Measurements from ENCODE around the gene APOL1.
"Not testable (repeated sequence)": the region's sequence is repeated elsewhere in the genome, so short reads cannot be mapped to it uniquely, and the experiment has no call there.

APOL1 gene

DNA sequence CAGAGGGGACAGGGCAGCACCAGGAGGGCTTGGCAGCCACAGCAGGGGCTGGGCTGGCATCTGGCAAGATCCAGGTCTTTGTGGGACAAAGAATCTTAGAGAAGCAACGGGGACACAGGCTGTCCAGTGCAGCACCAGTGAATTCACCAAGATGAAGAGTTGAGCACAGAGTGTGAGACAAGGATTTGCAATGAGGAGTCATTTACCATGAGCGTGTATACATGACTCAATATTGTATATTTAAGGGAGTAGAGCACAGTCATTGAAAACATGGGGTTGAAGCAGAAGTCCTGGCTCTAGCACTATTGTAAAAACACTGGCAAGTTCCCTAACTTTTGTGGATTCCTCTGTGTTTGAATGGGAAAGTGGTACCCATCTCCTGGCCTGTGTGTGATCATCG is 3.5 kb downstream of the APOL1 start:
- H3K4me1 ChIP-seq (ENCODE audit: control insufficient read depth, insufficient read depth, low read length), result peaks cover 27% of the 10 kb centered on the region
- H3K27me3 ChIP-seq (ENCODE audit: control insufficient read depth, insufficient read depth, low read length, poor library complexity, severe bottlenecking), result no peaks in the 10 kb centered on the region
- no peak overlapping the region for H3K4me3 ChIP-seq (ENCODE audit: insufficient read depth, low read depth, low read length)
- 92% methylated on average over 3 of the region's 3 CpGs for WGBS, 2 experiments
- no peaks in the 10 kb centered on the region for H3K9me3 ChIP-seq (ENCODE audit: control insufficient read depth, low read length)
- H3K27ac ChIP-seq (ENCODE audit: insufficient read depth, low read depth, low read length, poor library complexity, severe bottlenecking), result no peak overlapping the region
- H3K36me3 ChIP-seq (ENCODE audit: control insufficient read depth, insufficient read depth, low read length), result no peaks in the 10 kb centered on the region

DNA sequence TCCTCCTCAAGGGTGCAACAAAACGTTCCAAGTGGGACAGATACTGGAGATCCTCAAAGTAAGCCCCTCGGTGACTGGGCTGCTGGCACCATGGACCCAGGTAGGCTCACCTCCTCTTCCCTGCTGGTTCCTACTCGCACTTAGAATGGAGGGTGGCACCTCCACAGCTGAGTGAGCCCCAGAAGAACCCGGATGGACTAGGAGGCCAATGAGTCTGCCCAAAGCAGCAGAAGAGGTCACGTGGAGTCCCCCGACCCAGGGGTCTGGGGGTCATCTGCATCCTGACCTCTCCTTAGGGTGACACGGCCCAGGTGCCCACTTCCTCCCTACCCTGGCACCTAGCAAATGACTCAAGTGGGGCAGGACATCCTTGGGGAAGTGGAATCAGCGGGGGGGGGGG is 4.4 kb downstream of the APOL1 start:
- H3K4me1 ChIP-seq (ENCODE audit: control insufficient read depth, insufficient read depth, low read length), result peaks cover 27% of the 10 kb centered on the region
- H3K27ac ChIP-seq (ENCODE audit: insufficient read depth, low read depth, low read length, poor library complexity, severe bottlenecking), result no peak overlapping the region
- 81 to 83% methylated on average over 8 of the region's 8 CpGs for WGBS, 2 experiments
- no peaks in the 10 kb centered on the region for H3K36me3 ChIP-seq (ENCODE audit: control insufficient read depth, insufficient read depth, low read length)
- H3K9me3 ChIP-seq (ENCODE audit: control insufficient read depth, low read length), result no peaks in the 10 kb centered on the region
- no peak overlapping the region for H3K4me3 ChIP-seq (ENCODE audit: insufficient read depth, low read depth, low read length)
- H3K27me3 ChIP-seq (ENCODE audit: control insufficient read depth, insufficient read depth, low read length, poor library complexity, severe bottlenecking), result no peaks in the 10 kb centered on the region

DNA sequence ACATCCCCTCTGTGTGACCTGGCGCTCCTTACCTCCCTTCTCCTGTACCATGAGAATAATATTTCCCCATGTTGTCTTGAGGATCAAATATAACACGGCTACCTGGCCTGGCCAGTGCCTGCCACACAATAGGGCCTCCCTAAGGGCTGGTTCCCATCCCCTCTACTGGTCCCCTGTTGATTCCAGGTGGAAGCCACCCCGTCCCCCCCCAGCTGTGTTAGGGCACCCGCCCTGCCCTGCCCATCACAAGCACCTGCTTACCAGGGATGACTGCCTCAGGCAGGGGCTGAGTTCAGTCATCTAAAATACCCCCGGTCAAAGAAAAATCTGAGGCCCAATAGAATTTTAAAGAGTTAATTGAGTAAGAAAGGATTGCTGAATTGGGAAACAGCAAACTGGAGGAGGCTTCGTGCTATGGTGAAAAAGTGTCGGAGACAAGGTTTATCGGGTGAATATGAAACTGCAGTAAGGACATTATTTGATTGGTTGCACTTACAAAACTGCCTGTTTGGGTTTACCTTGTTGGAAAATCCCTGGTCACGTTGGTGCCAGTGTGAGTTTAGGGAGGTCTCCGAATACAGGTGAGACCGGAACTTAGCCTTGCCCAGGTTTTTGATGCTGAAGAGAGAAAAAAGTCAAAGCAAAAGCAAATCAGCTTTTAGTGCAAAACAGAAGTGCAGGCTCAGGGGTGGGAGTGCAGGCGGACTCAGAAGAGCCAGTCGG is 5.2 kb downstream of the APOL1 start:
- 91 to 93% methylated on average over 13 of the region's 13 CpGs for WGBS, 2 experiments
- no peak overlapping the region for H3K27ac ChIP-seq (ENCODE audit: insufficient read depth, low read depth, low read length, poor library complexity, severe bottlenecking)

DNA sequence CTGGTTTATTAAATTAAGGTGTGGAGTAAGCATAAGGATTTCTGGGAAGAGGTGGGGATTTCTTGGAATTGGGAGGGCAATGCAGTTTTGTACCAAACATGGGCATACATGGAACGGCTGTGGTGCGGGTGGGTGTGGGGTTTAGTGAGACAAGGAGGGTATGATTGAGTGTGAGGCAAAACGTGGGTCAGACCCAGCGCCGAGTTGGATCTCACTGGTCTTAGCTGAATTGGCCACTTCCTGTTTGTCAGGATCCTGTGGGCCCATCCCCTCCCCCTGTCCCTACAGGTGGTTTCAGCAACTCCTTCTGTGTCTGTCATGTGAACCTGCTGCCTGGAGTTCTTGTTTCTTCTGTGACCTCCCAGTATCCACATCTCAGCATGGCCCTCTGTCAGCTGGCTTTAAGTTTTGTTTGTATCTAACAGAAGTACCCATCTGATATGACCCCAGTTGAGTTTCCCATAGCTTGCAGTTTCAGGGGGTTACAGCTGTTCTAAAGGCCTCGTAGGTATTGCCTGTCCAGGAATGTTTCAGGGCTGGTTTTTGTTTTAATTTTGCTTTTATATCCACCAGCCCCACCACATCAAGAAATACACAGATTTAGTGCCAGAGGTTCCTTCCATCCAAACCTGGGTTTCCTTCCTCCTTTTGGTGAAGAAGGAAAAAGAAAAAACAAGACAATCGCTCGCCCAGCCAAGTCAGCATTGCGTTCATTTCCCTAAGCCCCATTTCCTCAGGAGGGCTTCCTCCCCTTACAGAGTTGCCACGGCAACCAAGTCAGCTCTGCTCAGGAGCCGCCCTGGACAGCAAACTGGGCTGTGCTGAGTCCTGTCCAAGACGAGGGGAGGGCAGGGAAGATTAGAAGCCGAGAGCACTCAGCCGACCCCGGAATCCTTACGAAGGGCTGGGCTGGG is 6.0 kb downstream of the APOL1 start:
- Histone ChIP-seq H3K9me3 (ENCODE audit: control insufficient read depth, low read length) (no peaks in the 10 kb centered on the region), H3K4me1 (ENCODE audit: control insufficient read depth, insufficient read depth, low read length) (peaks cover 27% of the 10 kb centered on the region), H3K27me3 (ENCODE audit: control insufficient read depth, insufficient read depth, low read length, poor library complexity, severe bottlenecking) (no peaks in the 10 kb centered on the region), H3K4me3 (ENCODE audit: insufficient read depth, low read depth, low read length) (no peak overlapping the region), H3K27ac (ENCODE audit: insufficient read depth, low read depth, low read length, poor library complexity, severe bottlenecking) (peak overlapping the region; percentile 84), H3K36me3 (ENCODE audit: control insufficient read depth, insufficient read depth, low read length) (no peaks in the 10 kb centered on the region)
- 20 to 22% methylated on average over 14 to 16 of the region's 16 CpGs for WGBS, 2 experiments

More for the DNA sequence above, 5.2 kb downstream of the APOL1 start:
- peaks cover 27% of the 10 kb centered on the region for H3K4me1 ChIP-seq (ENCODE audit: control insufficient read depth, insufficient read depth, low read length)
- no peaks in the 10 kb centered on the region for H3K36me3 ChIP-seq (ENCODE audit: control insufficient read depth, insufficient read depth, low read length)
- no peak overlapping the region for H3K4me3 ChIP-seq (ENCODE audit: insufficient read depth, low read depth, low read length)
- H3K27me3 ChIP-seq (ENCODE audit: control insufficient read depth, insufficient read depth, low read length, poor library complexity, severe bottlenecking), result no peaks in the 10 kb centered on the region
- no peaks in the 10 kb centered on the region for H3K9me3 ChIP-seq (ENCODE audit: control insufficient read depth, low read length)

DNA sequence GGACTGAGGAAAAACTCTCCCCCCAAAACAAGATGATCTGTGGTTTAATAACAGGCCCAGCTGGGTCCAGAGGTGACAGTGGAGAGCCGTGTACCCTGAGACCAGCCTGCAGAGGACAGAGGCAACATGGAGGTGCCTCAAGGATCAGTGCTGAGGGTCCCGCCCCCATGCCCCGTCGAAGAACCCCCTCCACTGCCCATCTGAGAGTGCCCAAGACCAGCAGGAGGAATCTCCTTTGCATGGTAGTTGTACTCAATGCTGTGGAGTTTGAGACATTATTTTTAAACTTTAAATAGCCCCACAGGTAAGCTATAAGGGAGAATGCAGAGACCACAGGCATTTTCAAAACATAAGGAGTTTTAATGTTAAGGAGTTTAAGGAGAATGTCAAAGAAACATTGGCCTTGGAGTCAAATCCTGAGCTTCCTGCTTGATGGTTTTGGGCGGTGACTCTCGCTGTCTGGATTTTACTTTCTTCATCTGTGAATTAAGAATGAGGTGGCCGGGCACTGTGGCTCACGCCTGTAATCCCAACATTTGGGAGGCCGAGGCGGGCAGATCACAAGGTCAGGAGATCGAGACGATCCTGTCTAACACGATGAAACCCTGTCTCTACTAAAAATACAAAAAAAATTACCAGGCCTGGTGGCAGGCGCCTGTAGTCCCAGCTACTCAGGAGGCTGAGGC is 6.8 kb downstream of the APOL1 start:
- peak overlapping the region; percentile 84 for H3K27ac ChIP-seq (ENCODE audit: insufficient read depth, low read depth, low read length, poor library complexity, severe bottlenecking)
- no peaks in the 10 kb centered on the region for H3K36me3 ChIP-seq (ENCODE audit: control insufficient read depth, insufficient read depth, low read length)
- peaks cover 27% of the 10 kb centered on the region for H3K4me1 ChIP-seq (ENCODE audit: control insufficient read depth, insufficient read depth, low read length)
- H3K4me3 ChIP-seq (ENCODE audit: insufficient read depth, low read depth, low read length), result peak overlapping the region; percentile 15
- no peaks in the 10 kb centered on the region for H3K9me3 ChIP-seq (ENCODE audit: control insufficient read depth, low read length)
- 68 to 70% methylated on average over 14 of the region's 14 CpGs for WGBS, 2 experiments
- no peaks in the 10 kb centered on the region for H3K27me3 ChIP-seq (ENCODE audit: control insufficient read depth, insufficient read depth, low read length, poor library complexity, severe bottlenecking)

DNA sequence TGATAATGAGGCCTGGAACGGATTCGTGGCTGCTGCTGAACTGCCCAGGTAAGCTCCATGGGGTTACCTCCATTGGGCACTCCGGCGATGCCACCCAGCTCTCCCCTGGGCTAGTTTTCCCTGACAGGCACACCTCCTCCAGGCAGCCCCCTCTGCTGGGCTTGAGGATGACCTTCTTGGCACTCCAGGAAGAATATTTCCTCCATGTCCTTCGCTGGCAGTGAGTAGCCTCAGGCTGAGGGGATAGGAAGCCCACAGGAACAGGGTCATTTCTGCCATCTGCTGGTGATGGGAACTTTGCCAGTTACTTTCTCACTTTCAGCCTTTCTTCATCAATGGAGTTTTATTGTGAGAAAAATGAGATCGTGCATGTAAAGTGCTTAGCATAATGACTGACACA is 8.7 kb downstream of the APOL1 start:
- H3K4me1 ChIP-seq (ENCODE audit: control insufficient read depth, insufficient read depth, low read length), result peaks cover 15% of the 10 kb centered on the region
- not testable (repeated sequence) for H3K4me3 ChIP-seq (ENCODE audit: insufficient read depth, low read depth, low read length); H3K9me3 ChIP-seq (ENCODE audit: control insufficient read depth, low read length); H3K27ac ChIP-seq (ENCODE audit: insufficient read depth, low read depth, low read length, poor library complexity, severe bottlenecking); H3K36me3 ChIP-seq (ENCODE audit: control insufficient read depth, insufficient read depth, low read length); H3K27me3 ChIP-seq (ENCODE audit: control insufficient read depth, insufficient read depth, low read length, poor library complexity, severe bottlenecking)
- WGBS, 2 experiments, result 75 to 78% methylated on average over 6 of the region's 6 CpGs

DNA sequence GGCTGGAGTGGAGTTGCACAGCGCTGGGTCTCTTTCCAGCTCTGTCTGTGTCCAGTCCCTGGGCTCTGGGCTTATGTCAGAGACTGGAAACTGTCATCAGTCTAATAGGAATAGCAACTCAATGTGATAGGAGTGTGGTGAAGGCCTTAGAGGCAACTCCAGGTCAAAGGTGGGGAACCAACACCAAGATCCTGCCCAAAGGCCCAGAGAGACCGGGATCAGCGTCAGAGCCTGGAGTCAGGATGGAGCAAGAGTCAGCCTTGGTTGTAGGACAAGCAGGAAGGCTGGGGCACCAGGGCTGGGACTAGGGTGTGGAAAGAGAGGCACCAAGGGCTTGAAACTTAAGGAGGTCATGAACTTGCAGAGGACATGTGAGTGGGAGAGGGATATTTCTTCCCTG is 9.4 kb downstream of the APOL1 start:
- not testable (repeated sequence) for H3K36me3 ChIP-seq (ENCODE audit: control insufficient read depth, insufficient read depth, low read length); H3K9me3 ChIP-seq (ENCODE audit: control insufficient read depth, low read length); H3K27ac ChIP-seq (ENCODE audit: insufficient read depth, low read depth, low read length, poor library complexity, severe bottlenecking); H3K4me3 ChIP-seq (ENCODE audit: insufficient read depth, low read depth, low read length); H3K27me3 ChIP-seq (ENCODE audit: control insufficient read depth, insufficient read depth, low read length, poor library complexity, severe bottlenecking)
- WGBS, 2 experiments, result 94 to 96% methylated on average over 3 of the region's 3 CpGs
- peaks cover 15% of the 10 kb centered on the region for H3K4me1 ChIP-seq (ENCODE audit: control insufficient read depth, insufficient read depth, low read length)

DNA sequence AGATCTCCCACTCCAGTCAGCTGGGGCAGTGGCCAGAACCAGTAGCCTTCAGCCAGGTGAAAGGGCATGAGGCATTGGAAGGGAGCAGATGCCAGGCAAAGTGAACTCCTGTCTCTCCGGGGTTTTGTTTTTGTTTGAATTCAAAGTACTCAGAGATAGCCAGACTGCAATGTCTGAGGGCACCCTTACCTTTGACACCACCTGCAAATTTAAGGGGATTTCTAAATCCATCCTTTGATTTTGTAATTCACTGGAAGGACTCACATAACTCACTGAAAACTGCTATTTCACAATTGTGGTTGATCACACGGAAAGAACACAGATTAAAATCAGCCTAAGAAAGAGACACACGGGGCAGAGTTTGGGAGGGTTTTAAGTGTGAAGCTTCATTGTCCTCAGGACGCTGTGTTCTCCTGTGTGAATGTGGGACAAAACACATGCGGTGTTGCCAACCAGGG is 10.3 kb downstream of the APOL1 start:
- H3K4me3 ChIP-seq (ENCODE audit: insufficient read depth, low read depth, low read length); H3K9me3 ChIP-seq (ENCODE audit: control insufficient read depth, low read length); H3K36me3 ChIP-seq (ENCODE audit: control insufficient read depth, insufficient read depth, low read length); H3K27ac ChIP-seq (ENCODE audit: insufficient read depth, low read depth, low read length, poor library complexity, severe bottlenecking); H3K27me3 ChIP-seq (ENCODE audit: control insufficient read depth, insufficient read depth, low read length, poor library complexity, severe bottlenecking): not testable (repeated sequence)
- WGBS, 2 experiments, result 71 to 73% methylated on average over 5 of the region's 5 CpGs
- peaks cover 15% of the 10 kb centered on the region for H3K4me1 ChIP-seq (ENCODE audit: control insufficient read depth, insufficient read depth, low read length)

DNA sequence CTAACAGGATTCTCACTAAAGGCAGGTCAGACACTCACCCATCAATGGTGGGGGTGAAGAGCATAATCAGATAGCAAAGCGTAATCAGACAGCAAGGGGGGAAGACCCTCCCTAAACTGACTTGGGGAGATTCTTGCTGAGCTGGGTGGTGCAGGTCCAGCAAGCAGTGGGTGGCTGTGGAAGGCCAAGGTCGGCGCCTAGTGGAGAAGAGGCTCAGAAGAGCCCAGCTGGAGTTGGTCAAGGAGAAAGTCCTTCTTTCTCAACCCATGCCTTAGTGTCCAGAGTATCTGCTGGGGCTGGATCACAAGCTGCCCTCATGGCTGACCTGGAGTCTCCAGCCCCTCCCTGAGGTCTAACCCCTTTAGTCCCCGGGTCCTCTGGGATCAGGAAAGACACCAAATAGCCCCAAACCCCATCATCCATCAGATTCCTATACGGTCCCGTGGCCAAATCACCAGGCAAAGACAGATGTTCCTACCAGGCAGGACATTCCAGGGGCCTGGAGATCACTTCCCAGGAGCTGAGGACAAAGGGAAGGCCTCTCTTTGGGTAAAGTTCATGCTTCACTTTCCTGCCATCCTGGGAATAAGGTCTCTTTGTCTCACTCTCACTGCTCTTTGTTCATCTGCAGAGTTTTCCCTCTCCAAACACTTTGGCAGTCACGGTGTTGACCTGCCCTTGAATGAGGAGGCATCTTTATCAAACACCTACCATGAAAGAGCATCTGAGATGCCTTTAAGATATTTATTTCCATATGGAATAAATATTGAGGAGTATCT is 11.1 kb downstream of the APOL1 start:
- not testable (repeated sequence) for H3K27ac ChIP-seq (ENCODE audit: insufficient read depth, low read depth, low read length, poor library complexity, severe bottlenecking); H3K36me3 ChIP-seq (ENCODE audit: control insufficient read depth, insufficient read depth, low read length)
- 84 to 87% methylated on average over 6 of the region's 7 CpGs for WGBS, 2 experiments

More for the DNA sequence above, 11.1 kb downstream of the APOL1 start:
- H3K27me3 ChIP-seq (ENCODE audit: control insufficient read depth, insufficient read depth, low read length, poor library complexity, severe bottlenecking); H3K9me3 ChIP-seq (ENCODE audit: control insufficient read depth, low read length); H3K4me1 ChIP-seq (ENCODE audit: control insufficient read depth, insufficient read depth, low read length); H3K4me3 ChIP-seq (ENCODE audit: insufficient read depth, low read depth, low read length): not testable (repeated sequence)

All from ectodermal cell (in vitro differentiated cells).